NT2/D1 (cell line): ENCODE measurements around the gene UBAP1L.

ENCODE experiments used
- SUZ12 ChIP-seq: IDR thresholded peaks from 2 replicates; pipeline ENCODE4 v1.6.1; 2011; ENCODE audit not compliant: insufficient read length, insufficient read depth; ENCODE audit errors: extremely low read depth
- YY1 ChIP-seq: IDR thresholded peaks from 2 replicates; pipeline ENCODE4 v1.6.1; 2011; ENCODE audit not compliant: insufficient read length, insufficient read depth
- ZNF274 ChIP-seq: IDR thresholded peaks from 2 replicates; pipeline ENCODE4 v1.6.1; 2011; ENCODE audit warnings: mild to moderate bottlenecking, low read depth, low read length

DNA sequence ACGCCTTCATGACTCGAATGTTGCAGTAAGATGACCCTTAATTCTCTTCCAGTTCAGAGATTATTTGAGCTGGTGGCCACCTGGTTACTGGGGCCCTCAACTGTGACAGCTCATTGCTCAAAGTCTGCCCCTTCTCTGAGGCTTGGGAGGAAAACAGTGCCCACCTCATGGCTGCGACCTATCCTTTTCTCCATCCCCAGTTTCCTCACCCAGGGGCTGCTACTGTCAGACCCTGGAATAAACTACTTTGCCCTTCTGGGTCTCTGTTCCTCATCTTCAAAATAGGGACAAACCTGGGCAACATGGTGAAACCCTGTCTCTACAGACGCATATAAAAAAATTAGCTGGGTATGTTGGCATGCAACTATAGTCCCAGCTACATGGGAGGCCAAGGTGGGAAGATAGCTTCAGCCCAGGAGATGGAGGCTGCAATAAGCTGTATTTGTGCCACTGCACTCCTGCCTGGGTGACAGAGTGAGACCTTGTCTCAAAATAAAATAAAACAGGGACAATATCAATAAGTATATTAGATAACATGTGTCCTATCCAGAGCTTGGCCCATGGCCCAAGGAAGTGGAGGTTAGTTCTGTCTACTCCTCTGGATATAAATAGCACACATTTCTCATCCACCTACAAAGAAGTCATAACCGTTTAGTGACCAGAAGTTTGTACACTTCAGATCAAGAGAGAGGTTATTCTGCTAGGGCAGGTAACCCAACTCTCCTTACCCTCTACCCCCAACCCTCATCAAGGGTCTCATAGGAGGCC lies 45.0 kb downstream of the UBAP1L start:
- TF ChIP-seq ZNF274 (no peak), SUZ12 (no peak), YY1 (no peak)
